GM21447 (cell line): Measurements from ENCODE around the gene CCDC183.
A peak's percentile ranks its signal among the peaks of the same experiment; 100 is the strongest.
"Not testable (repeated sequence)": the region's sequence is repeated elsewhere in the genome, so short reads cannot be mapped to it uniquely, and the experiment has no call there.

Experiments
- ATAC-seq: cut with Tn5 transposase; IDR thresholded peaks from one replicate; pipeline ENCODE4 v1.9.1; 2021; ENCODE audit not compliant: unreplicated experiment

CCDC183 gene

DNA sequence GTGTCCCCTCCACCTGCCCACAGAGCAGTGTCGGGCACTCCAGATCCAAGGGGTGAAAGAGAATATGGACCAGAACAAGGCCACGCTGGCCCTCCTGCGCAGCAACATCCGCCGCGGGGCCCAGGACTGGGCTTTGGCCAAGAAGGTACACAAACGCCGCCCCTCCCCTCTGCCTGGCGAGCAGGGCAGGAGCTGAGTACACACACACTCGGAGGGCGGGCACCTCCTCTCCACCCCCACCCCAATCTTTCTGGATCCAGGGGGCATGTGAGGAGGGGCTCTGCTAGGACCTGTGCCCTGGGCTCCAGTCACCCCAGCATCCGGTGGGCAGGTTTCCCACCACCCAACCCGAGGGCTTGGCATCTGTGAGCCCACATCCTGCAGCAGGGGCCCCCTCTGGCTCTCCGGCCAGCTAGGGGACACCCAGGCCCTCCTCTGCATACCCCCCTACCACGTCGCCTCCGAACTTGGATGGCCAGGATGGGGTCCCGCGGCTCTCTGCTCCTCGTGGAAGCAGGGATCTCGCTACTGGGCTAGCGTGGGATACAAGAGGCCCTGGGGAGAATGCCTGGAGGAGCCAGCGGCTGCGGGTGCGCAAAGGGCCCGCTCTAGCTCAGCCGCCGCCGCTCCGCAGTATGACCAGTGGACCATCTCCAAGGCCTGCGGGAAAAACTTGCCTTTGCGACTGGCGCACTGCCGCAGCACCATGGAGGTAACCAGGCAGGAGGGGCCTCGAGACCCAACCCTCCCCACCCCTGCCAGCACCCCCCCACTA lies 3.1 kb downstream of the CCDC183 start:
- ATAC-seq: no peak

DNA sequence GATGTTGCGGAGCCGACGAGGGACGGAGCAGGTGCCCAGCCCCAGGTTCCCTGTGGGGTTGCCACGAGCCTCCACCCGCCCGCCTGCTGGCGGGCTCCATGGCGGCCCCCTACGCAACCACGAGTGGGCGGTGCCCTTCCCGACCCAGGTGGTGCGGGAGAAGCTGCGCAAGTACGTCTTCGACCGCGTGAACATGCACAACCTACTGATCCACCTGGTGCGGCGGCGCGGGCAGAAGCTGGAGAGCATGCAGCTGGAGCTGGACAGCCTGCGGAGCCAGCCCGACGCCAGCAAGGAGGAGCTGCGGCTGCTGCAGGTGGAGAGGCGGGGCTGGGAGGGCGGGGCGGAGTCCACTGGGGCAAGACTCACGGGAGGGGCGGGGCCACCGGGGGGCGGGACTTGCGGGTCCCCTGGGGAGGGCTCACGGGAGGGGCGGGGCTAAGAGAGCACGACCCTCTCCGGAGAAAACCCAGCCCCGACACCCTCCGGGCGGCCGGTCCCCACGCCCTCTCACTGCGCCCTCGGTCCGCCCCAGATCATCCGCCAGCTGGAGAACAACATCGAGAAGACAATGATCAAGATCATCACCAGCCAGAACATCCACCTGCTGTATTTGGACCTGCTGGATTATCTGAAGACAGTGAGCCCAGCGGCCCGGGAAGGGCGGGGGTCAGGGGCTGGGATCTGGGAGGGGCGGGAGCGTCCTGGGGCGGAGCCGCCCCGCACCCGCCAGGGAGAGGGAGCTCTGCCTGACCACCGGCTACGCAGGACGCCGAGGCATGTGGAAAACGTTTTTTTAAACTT lies 3.9 kb downstream of the CCDC183 start:
- ATAC-seq: peak; percentile 33

DNA sequence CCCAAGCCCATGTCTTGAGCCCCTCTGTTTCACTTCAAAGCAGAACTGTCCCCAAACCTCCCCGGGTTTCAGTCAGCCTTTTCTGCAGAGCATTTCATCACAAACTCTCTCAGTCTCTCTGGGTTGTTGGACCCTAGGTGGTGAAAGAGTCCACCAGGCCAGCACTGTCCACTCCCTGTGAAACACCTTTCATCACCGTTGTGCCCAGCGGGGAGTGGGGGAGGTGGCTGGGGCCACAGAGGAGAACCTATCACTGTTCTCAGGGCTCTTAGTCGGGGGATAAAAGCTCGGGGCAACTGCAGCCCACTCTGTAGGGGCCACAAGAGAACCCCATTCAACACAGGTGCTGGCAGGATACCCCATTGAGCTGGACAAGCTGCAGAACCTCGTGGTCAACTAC lies 6.2 kb downstream of the CCDC183 start:
- ATAC-seq: no peak

DNA sequence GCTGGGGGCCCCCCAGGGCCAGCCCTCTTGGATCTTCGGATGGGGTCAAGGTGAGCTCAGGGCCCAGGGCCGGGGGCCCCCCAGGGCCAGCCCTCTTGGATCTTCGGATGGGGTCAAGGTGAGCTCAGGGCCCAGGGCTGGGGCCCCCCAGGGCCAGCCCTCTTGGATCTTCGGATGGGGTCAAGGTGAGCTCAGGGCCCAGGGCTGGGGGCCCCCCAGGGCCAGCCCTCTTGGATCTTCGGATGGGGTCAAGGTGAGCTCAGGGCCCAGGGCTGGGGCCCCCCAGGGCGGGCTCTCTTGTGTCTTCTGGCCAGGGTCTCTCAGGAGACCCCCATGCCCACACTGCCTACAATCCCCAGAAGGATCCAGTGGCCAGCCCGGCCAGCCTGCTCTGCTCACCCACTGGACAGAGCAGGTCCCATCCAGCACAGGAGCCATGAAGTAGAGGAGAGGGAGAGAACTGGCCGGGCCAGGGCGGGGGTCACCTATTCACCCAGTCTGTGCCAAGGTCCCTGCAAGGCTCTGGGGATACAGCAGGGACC lies 6.9 kb downstream of the CCDC183 start:
- not testable (repeated sequence) for ATAC-seq

DNA sequence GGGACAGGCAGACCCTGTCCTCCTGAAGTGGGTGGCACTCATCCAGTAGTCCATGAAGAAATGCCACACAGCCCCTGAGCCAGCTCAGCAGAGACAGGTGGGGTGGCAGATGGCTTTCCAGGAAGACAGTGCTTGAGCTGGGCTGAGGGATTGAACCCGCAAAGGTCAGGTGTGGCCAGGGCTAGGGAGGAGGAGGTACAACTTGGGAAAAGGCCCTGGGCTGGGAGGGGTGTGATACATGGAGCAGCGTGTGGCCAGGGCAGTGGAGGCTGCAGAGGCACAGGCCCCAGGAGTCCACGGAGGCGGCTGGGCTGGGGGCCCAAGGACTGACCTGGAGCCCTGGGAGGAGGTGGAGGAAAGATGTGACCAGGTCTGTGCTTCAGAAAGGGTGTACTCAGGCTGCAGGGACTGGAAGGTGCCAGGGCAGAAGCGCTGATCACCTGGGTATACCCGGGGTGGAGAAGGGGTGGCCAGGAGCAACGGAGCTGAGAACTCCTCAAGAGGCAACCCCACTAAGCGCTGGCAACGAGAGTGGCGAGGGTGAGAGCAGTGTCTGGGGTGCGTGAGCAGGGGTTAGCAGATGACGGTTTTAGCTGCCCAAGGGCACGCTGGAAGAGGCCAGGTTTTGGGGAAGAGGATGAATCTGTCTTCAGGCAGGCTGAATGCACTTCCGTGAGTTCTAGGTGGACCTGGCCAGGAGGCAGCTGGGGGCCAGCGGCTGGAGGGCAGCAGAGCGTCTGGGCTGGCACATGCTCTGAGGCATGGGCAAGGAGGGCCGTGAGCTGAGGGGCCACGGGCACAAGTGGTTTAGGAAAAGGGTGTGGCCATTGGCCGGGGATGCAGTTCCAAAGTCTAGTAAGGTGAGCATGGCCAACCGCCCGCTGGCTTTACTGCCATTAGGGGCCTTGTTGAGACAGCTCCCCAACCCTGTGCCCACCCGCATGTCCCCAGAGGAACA lies 7.7 kb downstream of the CCDC183 start:
- ATAC-seq: no peak

DNA sequence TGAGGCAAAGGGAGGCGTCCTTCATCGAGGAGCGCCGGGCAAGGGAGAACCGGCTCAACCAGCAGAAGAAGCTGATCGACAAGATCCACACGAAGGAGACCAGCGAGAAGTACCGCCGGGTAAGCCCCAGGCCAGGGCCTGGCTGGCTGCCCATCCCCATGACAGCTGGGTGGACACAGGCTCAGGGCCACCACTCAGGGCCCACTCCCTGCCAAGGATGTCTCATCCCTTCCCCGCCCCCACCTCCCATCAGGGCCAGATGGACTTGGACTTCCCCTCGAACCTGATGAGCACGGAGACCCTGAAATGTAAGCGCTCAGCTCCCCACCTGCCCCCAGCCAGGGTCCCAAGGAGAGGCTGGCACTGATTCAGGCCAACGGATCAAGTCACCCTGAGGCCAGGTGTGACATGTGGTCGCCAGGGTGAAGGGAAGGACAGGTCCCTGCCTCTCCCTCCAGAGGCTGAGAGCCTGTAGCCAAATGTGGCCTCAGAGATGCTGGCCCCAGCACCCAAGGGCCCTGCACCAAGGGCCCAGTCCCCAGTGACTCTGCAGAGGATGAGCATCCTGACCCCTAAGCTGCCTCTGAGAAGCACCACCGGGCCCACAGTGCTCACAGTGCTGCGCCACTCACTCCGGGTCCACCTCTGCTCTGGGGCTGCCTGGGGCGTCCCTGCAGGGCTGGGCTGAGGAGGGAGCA lies 8.5 kb downstream of the CCDC183 start:
- no peak for ATAC-seq

DNA sequence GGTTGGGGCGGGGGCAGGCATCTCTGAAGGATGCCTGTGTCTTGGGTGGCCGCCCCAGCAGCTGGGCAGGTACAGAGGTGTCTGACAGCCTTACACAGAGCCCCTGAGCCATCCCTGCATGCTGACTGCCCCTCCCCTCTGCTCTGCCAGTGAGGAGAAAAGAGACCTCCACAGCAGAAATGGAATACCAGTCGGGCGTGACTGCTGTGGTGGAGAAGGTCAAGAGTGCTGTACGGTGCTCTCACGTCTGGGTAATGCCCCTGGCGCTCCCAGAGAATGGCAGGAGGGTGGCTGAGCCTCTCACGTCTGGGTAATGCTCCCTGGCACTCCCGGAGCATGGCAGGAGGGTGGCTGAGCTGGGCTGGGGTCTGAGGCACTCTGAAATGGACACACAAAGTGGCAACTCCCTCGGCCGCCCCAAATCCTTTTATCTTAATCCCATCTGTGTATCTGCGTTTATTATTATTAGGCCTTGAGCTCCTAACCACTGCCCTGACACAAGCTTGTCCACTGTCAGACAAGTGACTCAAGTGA lies 9.1 kb downstream of the CCDC183 start:
- ATAC-seq: no peak

DNA sequence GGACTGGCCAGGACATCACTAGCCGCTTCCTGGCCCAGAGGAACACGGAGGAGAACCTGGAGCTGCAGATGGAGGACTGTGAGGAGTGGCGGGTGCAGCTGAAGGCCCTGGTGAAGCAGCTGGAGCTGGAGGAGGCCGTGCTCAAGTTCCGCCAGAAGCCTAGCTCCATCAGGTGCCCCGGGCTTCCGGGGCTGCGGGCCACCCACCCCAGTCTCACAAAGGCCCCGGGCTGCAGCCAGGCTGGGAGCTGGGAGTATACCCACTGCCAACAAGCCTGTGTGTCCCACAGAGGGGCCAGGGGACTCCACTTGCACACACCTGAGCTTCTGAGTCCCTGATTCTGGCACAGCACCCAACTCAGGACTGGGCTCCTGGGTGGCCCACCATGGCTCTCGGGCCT lies 9.9 kb downstream of the CCDC183 start:
- no peak for ATAC-seq

DNA sequence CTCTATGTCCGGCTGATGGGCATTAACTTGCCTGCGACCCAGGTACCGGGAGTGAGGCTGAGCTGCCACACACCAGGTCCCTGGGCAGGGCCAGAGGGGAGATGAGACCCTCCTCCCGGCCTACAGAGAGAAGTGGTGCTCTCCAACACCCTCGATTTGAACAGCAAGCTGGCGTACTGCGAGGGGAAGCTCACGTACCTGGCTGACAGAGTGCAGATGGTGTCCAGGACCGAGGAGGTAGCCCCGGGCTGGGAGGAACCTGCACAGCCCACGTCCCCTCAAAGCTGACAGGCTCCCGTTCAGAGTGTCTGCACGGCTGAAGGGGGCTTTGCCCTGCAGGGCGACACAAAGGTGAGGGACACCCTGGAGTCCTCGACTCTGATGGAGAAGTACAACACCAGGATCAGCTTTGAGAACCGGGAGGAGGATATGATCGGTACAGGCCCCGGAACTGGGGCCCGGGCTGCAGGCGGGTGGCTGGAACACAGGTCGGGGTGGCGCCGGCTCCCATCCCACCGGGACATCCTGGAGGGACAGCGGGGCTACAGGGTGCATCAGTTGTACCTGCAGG lies 10.6 kb downstream of the CCDC183 start:
- no peak for ATAC-seq

DNA sequence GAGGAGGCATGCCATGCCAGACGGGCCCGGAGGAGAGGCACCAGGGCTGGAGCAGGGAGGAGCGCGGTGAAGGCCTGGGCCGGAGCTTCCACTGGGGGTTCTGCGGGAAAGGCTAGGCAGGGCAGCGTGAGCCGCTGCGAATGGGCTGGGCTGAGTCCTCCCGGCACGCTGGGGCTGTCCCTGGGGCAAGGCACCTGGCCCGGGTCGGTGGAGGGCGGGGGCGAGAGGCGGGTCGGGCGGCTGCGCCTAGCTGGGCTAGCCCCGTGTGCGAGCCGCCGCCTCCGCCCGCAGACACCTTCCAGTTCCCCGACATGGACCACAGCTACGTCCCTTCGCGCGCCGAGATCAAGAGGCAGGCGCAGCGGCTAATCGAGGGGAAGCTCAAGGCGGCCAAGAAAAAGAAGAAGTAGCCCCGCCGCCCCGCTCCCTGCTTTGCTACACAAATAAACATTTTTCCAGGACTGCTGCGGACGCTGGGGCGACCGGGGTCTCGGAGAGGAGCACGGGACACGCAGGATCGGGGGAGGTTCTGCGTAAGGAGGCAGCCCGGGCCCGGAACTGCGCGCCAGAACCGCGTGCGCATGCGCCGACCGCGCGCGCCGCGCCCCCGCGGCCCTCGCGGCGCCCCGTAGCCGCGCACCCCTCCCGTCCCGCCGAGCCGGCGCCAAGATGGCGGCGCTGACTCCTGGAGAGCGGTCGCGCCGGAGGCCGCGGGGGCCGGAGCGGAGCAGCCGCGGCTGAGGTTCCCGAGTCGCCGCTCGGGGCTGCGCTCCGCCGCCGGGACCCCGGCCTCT lies 11.3 kb downstream of the CCDC183 start, which contains the start of gene RABL6:
TSS of gene RABL6 (plus strand) at position 668 of the 794 bp plus-strand sequence. CDS start 249 bp downstream, outside the sequence.
- ATAC-seq: peak; percentile 62

DNA sequence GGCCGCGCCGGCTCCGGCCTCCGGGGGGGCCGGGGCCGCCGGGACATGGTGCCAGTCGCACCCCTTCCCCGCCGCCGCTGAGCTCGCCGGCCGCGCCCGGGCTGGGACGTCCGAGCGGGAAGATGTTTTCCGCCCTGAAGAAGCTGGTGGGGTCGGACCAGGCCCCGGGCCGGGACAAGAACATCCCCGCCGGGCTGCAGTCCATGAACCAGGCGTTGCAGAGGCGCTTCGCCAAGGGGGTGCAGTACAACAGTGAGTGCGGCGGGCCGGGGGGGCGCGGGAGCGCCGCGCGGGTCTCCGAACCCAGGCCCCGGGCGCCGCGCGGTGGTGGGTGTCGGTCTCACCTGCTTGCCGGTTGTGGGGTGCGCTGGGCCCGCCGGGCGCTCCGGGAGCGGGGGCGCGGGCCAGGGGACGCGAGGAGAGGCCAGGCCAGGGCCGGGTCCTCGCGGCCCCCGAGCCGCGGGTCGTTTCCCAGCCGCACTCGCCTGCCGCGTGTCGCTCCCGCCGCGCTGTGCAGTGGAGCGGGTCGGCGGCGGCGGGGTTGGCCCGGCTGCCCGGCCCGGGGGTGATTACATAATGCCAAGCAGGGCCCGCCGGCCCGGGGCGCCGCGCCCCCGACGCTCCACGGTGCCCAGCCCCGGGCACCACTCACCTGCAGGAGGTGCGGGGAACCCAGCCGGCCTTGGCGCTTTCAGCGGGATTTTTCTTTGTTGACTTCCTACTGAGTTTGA lies 12.1 kb downstream of the CCDC183 start:
- peak; percentile 35 for ATAC-seq

DNA sequence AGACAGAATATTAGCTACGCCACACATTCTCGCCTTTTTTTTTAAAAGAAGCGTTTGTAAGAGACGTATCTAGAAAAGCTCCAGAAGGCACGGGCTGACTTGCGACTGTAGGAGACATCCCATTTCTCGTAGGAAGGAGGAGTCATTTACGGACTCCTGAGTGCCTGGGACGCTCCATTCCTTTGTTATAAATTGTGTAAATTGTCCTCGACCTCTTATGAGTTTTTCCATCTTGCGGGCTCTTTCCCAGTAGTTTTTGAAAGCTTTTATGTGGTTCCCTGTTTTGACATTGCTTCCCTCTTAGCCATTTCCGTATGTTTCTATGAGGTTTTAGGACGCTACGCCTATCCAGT lies 12.6 kb downstream of the CCDC183 start:
- ATAC-seq: no peak

DNA sequence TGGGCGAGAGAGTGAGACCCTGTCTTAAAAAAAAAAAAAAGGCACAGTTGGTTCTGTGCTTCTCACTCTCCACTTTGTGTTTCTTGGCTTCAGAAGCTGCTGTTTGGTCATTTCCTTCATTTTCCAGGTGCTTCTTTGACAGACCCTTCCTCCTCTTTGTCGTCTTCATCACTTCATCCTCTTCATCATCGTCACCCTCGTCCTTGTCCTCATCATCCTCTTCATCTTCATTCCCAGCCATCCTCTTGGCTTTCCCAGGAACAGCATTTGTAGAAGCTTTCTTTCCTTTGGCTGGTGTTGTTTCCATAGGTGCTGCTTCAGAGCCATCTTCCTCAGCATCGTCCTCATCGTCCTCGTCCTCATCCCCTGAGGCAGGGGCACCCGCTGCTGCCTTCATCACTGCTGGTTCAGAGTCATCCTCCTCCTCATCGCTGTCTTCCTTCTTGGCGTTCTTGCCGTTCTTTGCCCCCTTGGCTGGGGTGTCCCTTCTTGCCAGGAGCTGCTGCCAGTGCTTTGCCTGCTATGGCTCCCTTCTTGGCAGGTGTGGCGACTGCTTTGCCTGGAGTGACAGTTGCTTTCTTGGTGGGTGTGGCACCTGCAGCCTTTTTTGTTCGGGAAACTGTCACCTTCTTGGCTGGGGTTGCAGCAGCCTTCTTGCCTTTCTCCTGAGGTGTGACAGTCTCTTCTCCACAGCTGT lies 18.7 kb downstream of the CCDC183 start:
- ATAC-seq: no peak

DNA sequence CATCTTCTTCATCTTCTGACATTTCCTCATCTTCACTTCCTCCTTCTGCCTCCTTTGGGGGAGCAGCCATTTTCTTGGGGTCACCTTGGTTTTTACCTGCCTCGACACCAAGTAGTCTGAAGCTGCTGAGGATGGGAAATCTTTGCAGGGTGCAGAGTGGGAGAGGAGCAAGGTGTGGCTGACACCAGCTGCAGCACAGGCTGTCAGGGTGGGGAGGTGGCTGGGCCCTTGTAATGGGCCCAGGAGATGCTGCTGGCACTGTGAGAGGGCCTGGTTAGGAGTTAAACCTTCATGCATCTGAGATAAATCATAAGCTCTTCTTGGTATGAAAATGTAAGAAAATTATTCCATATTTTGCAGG lies 19.3 kb downstream of the CCDC183 start:
- no peak for ATAC-seq

DNA sequence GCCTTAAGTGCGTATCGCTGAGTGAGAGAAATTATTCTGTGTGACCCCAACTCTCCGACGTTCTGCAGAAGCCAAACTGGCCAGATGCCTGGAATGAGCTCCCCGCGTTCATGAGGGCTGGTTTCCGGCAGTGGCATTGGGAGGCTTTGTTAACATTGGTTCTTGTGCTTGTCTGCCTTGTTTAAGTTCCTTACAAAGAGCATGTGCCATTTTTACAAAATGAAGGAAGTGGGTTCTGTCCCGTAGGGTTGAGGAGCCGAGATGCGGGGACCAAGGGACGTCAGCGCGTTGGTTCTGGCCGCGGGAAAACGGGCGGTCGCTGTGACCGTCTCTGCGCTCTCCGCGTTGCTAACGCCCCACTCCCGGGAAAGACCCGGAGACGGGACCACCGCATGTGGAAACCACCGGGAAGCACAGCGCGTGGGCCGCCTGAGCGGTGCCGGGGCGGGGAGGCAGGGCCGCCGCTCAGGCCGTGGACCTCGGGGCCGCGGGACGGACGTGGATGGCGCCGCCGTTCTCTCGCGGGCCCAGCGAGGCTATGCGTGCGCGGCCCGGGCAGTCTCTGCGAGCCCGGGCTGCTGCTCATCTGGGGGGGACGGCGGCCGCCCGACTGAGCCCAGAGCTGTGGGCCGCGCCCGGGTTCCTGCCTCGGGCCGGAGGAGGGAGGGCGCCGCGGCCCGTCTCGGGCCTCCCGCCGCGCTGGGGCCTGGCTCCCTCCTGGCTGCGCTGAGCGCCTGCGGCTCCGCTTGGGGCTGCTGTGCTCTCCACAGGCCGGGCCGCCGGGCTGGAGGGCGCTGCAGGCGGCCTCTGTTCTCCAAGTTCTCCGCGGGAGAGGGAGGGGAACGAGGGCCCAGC lies 25.1 kb downstream of the CCDC183 start:
- no peak for ATAC-seq

DNA sequence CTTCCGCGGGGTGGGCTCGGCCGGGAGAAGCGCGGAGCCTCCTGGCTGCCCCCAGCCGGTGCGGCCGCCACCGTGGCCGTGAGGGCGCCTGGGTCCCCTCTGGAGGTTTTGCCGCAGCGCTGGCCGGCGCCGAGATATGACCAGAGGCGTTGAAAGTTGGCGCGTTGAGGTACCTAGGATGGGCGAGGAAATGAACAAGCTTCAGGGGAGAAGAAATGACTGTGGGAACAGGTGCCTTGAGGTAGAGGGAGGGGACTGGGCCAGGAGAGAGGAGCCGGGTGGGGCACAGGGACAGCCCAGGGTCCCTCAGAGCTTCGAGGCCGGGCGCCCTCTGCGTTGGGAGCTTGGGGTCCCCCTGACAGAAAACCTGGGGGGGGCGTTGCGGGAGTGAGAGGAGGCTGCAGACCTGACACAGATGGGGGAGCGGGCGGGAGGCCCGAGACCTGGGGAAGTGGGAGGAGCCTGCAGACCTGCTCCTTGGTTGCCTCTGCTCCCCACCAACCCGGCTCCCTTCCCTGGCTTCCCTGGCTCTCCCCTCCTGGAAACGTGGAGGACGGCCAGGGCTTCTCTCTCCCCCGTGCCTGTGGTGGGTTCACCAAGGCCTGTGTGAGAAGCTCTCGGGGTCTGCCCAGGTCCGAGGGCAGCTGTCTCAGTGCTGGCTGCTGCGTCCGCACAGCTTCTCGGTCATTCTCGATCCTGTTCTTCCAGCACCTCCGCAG lies 25.8 kb downstream of the CCDC183 start:
- no peak for ATAC-seq
